HUES6 (cell line): ENCODE measurements around the gene AMZ2.
A peak's percentile ranks its signal among the peaks of the same experiment; 100 is the strongest.
"Not testable (repeated sequence)": the region's sequence is repeated elsewhere in the genome, so short reads cannot be mapped to it uniquely, and the experiment has no call there.

Experiments used
- H3K27ac ChIP-seq: 2 replicates; pipeline ENCODE4 v1.7.0; 2013; ENCODE audit warnings: low read depth, mild to moderate bottlenecking, low read length, inconsistent platforms
- H3K27me3 ChIP-seq: 2 replicates; pipeline ENCODE4 v1.6.1; 2013; ENCODE audit warnings: low read length; ENCODE audit not compliant: control insufficient read depth, insufficient read depth
- H3K36me3 ChIP-seq: 2 replicates; pipeline ENCODE4 v1.6.1; 2013; ENCODE audit warnings: low read length; ENCODE audit not compliant: control insufficient read depth, insufficient read depth
- H3K4me1 ChIP-seq: 2 replicates; pipeline ENCODE4 v1.6.1; 2013; ENCODE audit warnings: low read length; ENCODE audit not compliant: control insufficient read depth, insufficient read depth
- H3K4me3 ChIP-seq: 2 replicates; pipeline ENCODE4 v1.5.1; 2013; ENCODE audit warnings: low read depth, low read length
- H3K9ac ChIP-seq: one replicate; pipeline ENCODE4 v1.6.1; 2013; ENCODE audit warnings: mild to moderate bottlenecking, low read length
- H3K9me3 ChIP-seq: 2 replicates; pipeline ENCODE4 v1.6.1; 2013; ENCODE audit warnings: low read depth, low read length; ENCODE audit not compliant: control insufficient read depth, insufficient read depth

AMZ2 gene

GRCh38 chr17:68247445-68248198 is at the start of gene AMZ2:
TSS of gene AMZ2 (plus strand) at chr17:68248043. CDS start at chr17:68250188, 2,145 bp downstream.
- Histone ChIP-seq H3K4me1 (0 out of 2 replicates have a peak, but pooled peaks cover 6% of the 10 kb centered on the region), H3K27me3 (no peaks in the 10 kb centered on the region), H3K9ac (peak within 1 kb of the TSS; percentile 88), H3K9me3 (no peaks in the 10 kb centered on the region), H3K36me3 (peaks cover 19% of the 10 kb centered on the region), H3K27ac (peak within 1 kb of the TSS; percentile 69; the same call in 1 of the 2 replicates), H3K4me3 (peak within 1 kb of the TSS; percentile 90)

DNA sequence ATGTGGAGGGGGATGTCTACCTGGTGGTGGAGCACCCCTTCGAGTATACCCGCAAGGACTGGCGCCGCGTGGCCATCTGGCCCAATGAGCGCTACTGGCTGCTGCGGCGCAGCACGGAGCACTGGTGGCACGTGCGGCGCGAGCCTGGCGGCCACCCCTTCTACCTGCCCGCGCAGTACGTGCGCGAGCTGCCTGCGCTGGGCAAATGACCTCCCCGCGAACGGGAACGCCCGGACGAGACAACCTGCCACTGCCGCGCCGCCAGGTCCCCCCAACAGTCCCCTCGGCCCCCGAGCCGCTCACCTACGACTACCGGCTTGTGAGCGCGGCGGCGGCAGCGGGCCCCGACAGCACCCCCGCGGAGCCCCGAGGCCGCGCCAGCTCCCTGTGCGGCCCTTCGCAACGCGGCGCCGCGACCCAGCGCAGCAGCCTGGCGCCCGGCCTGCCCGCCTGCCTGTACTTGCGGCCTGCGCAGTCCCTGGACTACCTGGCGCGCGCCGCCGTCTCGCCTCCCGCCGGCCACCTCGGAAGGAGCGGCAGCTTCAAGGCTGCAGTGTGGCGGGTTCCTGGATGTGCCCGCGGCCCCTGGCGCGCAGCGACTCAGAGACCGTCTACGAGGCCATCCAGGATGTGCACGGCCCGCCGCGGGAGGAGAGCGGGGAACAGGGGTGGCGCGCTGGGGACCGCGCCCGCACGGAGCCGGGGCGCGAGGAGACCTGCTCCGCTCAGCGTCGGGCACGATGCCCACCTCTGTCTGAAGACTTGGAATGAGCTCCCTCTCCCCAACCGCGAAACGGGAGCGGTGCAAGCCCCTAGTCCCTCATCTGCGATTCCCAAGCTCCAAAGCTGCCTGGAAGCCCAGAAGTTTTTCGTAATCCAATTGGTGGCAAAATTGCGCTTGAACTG is 48.7 kb upstream of the AMZ2 start:
- Histone ChIP-seq H3K9ac (no peak overlapping the region), H3K4me1 (peaks cover 30% of the 10 kb centered on the region), H3K27me3 (peaks cover 100% of the 10 kb centered on the region), H3K9me3 (no peaks in the 10 kb centered on the region), H3K36me3 (no peaks in the 10 kb centered on the region), H3K27ac (no peak overlapping the region), H3K4me3 (peak overlapping the region; percentile 58)

GRCh38 chr17:68199837-68200688 is 47.8 kb upstream of the AMZ2 start:
- Histone ChIP-seq H3K9ac (no peak overlapping the region), H3K27ac (no peak overlapping the region), H3K36me3 (no peaks in the 10 kb centered on the region), H3K9me3 (no peaks in the 10 kb centered on the region), H3K4me1 (peaks cover 30% of the 10 kb centered on the region), H3K4me3 (peak overlapping the region; percentile 58), H3K27me3 (peaks cover 99% of the 10 kb centered on the region)

- H3K9me3 ChIP-seq, result no peaks in the 10 kb centered on the region
- no peaks in the 10 kb centered on the region for H3K36me3 ChIP-seq
- no peak overlapping the region for H3K9ac ChIP-seq
- no peak overlapping the region for H3K27ac ChIP-seq
- peaks cover 91% of the 10 kb centered on the region for H3K27me3 ChIP-seq
- peak overlapping the region; percentile 46 for H3K4me3 ChIP-seq
- peaks cover 26% of the 10 kb centered on the region for H3K4me1 ChIP-seq
Measured at GRCh38 chr17:68200689-68201417, 47.0 kb upstream of the AMZ2 start.

DNA sequence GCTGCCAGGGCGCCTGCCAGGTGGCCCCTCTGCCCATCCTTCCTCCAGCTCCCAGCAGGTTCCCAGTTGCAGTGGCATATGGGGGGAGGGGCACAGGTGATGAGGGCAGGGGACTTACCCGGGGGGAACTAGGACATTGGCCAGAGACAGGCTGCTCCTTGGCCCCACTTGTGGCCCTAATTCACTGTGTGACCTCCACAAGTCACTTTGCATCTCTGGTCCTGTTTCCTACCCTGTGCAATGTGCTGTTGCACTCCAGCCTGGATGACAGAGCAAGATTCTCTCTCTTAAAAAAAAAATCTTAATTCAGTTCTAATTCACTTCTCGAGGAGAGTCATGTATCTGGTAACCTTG is 46.4 kb upstream of the AMZ2 start:
- not testable (repeated sequence) for H3K9ac ChIP-seq, H3K9me3 ChIP-seq, H3K27ac ChIP-seq, H3K36me3 ChIP-seq
- H3K27me3 ChIP-seq, result peaks cover 86% of the 10 kb centered on the region
- H3K4me1 ChIP-seq, result peaks cover 23% of the 10 kb centered on the region
- peak overlapping the region; percentile 46; the same call in 1 of the 2 replicates for H3K4me3 ChIP-seq

DNA sequence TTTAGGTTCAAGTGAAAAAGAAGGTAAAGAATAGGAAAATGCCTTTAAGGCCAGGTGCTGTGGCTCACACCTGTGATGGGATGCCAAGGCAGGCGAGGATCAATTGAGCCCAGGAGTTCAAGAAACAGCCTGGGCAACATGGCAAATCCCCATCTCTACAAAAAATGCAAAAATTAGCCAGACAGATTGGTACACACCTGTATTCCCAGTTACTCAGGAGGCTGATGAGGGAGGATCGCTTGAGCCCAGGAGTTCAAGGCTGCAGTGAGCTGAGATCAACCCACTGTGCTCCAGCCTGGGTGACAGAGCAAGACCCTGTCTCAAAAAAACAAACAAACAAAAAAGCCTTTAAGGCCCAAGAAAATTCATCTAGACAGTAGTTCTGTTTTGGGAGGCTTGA is 45.5 kb upstream of the AMZ2 start:
- H3K36me3 ChIP-seq, H3K9ac ChIP-seq, H3K9me3 ChIP-seq, H3K4me3 ChIP-seq, H3K27ac ChIP-seq: not testable (repeated sequence)
- H3K4me1 ChIP-seq, result peaks cover 26% of the 10 kb centered on the region
- H3K27me3 ChIP-seq, result peaks cover 76% of the 10 kb centered on the region

GRCh38 chr17:68204736-68205135 is 43.1 kb upstream of the AMZ2 start:
- Histone ChIP-seq H3K36me3 (peaks cover 5% of the 10 kb centered on the region; the same call in 1 of the 2 replicates), H3K4me3 (peak overlapping the region; percentile 64), H3K27ac (no peak overlapping the region), H3K4me1 (peaks cover 15% of the 10 kb centered on the region), H3K9me3 (no peaks in the 10 kb centered on the region), H3K9ac (no peak overlapping the region), H3K27me3 (peaks cover 52% of the 10 kb centered on the region)

- Histone ChIP-seq H3K9ac (peak overlapping the region; percentile 71), H3K4me3 (peak overlapping the region; percentile 64), H3K9me3 (no peaks in the 10 kb centered on the region), H3K27me3 (peaks cover 46% of the 10 kb centered on the region), H3K27ac (peak overlapping the region; percentile 59; the same call in 1 of the 2 replicates), H3K36me3 (peaks cover 10% of the 10 kb centered on the region), H3K4me1 (peaks cover 10% of the 10 kb centered on the region)
Measured at GRCh38 chr17:68205251-68205807, 42.5 kb upstream of the AMZ2 start.

GRCh38 chr17:68205808-68206720 is 41.8 kb upstream of the AMZ2 start:
- peaks cover 14% of the 10 kb centered on the region for H3K36me3 ChIP-seq
- H3K9me3 ChIP-seq, result no peaks in the 10 kb centered on the region
- H3K4me1 ChIP-seq, result peaks cover 5% of the 10 kb centered on the region; the same call in 1 of the 2 replicates
- peak overlapping the region; percentile 29 for H3K9ac ChIP-seq
- peak overlapping the region; percentile 64 for H3K4me3 ChIP-seq
- no peak overlapping the region; the same call in 1 of the 2 replicates for H3K27ac ChIP-seq
- peaks cover 40% of the 10 kb centered on the region for H3K27me3 ChIP-seq
